DLD1 (cell line): ENCODE data around the gene KRTAP13-2.

Source experiments
- in situ Hi-C: cut with HindIII; loops from 2 replicates; pipeline ENCODE4 v1.10.0; 2017; ENCODE audit warnings: low sequenced_read_pairs

The KRTAP13-2 gene

GRCh38 chr21:30372139-30372770, at the start of gene KRTAP13-2:
Gene KRTAP13-2 (minus strand): TSS chr21:30372271. CDS start chr21:30372213, 58 bp downstream.
- in situ Hi-C loops: no loop called here

- in situ Hi-C loops: no loop called here
Observed at GRCh38 chr21:30415993-30416392, 43.9 kb upstream of the KRTAP13-2 start.

- in situ Hi-C loops: no loop called here
Observed at GRCh38 chr21:30408782-30409494, 36.9 kb upstream of the KRTAP13-2 start.

- in situ Hi-C loops: no loop called here
Observed at GRCh38 chr21:30395731-30396130, 23.7 kb upstream of the KRTAP13-2 start, which contains the start of gene KRTAP13-1. Gene KRTAP13-1 (plus strand): TSS chr21:30396031. CDS start chr21:30396087, 56 bp downstream.

GRCh38 chr21:30391492-30392025, 19.5 kb upstream of the KRTAP13-2 start:
- in situ Hi-C loops: no loop called here

- in situ Hi-C loops: no loop called here
Observed at GRCh38 chr21:30382201-30382600, 10.1 kb upstream of the KRTAP13-2 start.

- in situ Hi-C loops: no loop called here
Observed at GRCh38 chr21:30355906-30356305, 16.2 kb downstream of the KRTAP13-2 start.

GRCh38 chr21:30354308-30355005, 17.6 kb downstream of the KRTAP13-2 start:
- in situ Hi-C loops: no loop called here

GRCh38 chr21:30351534-30351933, 20.5 kb downstream of the KRTAP13-2 start:
- in situ Hi-C loops: no loop called here

GRCh38 chr21:30349572-30349971, 22.5 kb downstream of the KRTAP13-2 start:
- in situ Hi-C loops: no loop called here

GRCh38 chr21:30348506-30348905, 23.6 kb downstream of the KRTAP13-2 start, which contains the start of gene KRTAP23-1:
Gene KRTAP23-1 (minus strand): TSS chr21:30348606. CDS start chr21:30348606, 0 bp downstream.
- in situ Hi-C loops: no loop called here

- in situ Hi-C loops: no loop called here
Observed at GRCh38 chr21:30345014-30345413, 27.1 kb downstream of the KRTAP13-2 start.

- in situ Hi-C loops: no loop called here
Observed at GRCh38 chr21:30340714-30341573, 31.1 kb downstream of the KRTAP13-2 start.

- in situ Hi-C loops: no loop called here
Observed at GRCh38 chr21:30338717-30339116, 33.4 kb downstream of the KRTAP13-2 start.

GRCh38 chr21:30337772-30338171, 34.3 kb downstream of the KRTAP13-2 start:
- in situ Hi-C loops: no loop called here

- in situ Hi-C loops: no loop called here
Observed at GRCh38 chr21:30337276-30337744, 34.8 kb downstream of the KRTAP13-2 start, which contains the start of gene KRTAP27-1. Gene KRTAP27-1 (minus strand): TSS chr21:30337694. CDS start chr21:30337668, 26 bp downstream.

- in situ Hi-C loops: no loop called here
Observed at GRCh38 chr21:30336596-30336995, 35.5 kb downstream of the KRTAP13-2 start.

- in situ Hi-C loops: no loop called here
Observed at GRCh38 chr21:30333736-30334135, 38.3 kb downstream of the KRTAP13-2 start.

GRCh38 chr21:30332681-30333080, 39.4 kb downstream of the KRTAP13-2 start:
- in situ Hi-C loops: no loop called here

GRCh38 chr21:30329203-30329875, 42.7 kb downstream of the KRTAP13-2 start:
- in situ Hi-C loops: no loop called here
